Central memory CD8-positive, alpha-beta T cell (primary cell): ENCODE results near the gene TREML2.

ENCODE experiments used
- ATAC-seq: fragments of 150-1000 bp; cut with Tn5 transposase; replicated peaks from 2 replicates; pipeline ENCODE4 v1.10.0; 2022; ENCODE audit warnings: mild to moderate bottlenecking, moderate FRiP score, moderate number of reproducible peaks; ENCODE audit not compliant: poor library complexity, severe bottlenecking; ENCODE audit errors: extremely low read depth
- DNase-seq, 2 donors: peaks; one replicate each; pipeline ENCODE4 v3.0.0; 2021; ENCODE audit warnings: low spot score in 2 of 2
- H3K27ac Mint-ChIP-seq: one replicate; pipeline ENCODE4 v1.8.0; 2022; ENCODE audit warnings: low read depth, mild to moderate bottlenecking, moderate library complexity, mixed read lengths
- H3K27me3 Mint-ChIP-seq: one replicate; pipeline ENCODE4 v1.8.0; 2022; ENCODE audit warnings: mixed read lengths
- H3K36me3 Mint-ChIP-seq: one replicate; pipeline ENCODE4 v1.8.0; 2022; ENCODE audit warnings: mild to moderate bottlenecking, moderate library complexity, mixed read lengths; ENCODE audit not compliant: insufficient read depth
- H3K4me1 Mint-ChIP-seq: one replicate; pipeline ENCODE4 v1.8.0; 2022; ENCODE audit warnings: mixed read lengths
- H3K4me3 Mint-ChIP-seq: one replicate; pipeline ENCODE4 v1.8.0; 2022; ENCODE audit warnings: mild to moderate bottlenecking, moderate library complexity, mixed read lengths
- H3K9me3 Mint-ChIP-seq: one replicate; pipeline ENCODE4 v1.8.0; 2022; ENCODE audit warnings: mixed read lengths

The TREML2 gene

GRCh38 chr6:41182069-41183034, 18.6 kb downstream of the TREML2 start:
- H3K4me3 Mint-ChIP-seq: no peak overlapping the region
- DNase-seq (peak in 1 of 2 donors; percentile 26), ATAC-seq (peak; percentile 91)
- H3K27ac Mint-ChIP-seq: peak overlapping the region; percentile 5
- H3K4me1 Mint-ChIP-seq: peaks cover 28% of the 10 kb centered on the region
- no peaks in the 10 kb centered on the region for H3K27me3 Mint-ChIP-seq
- H3K9me3 Mint-ChIP-seq: no peaks in the 10 kb centered on the region
- H3K36me3 Mint-ChIP-seq: no peaks in the 10 kb centered on the region

- no peaks in the 10 kb centered on the region for H3K9me3 Mint-ChIP-seq
- ATAC-seq (no peak), DNase-seq (no peak)
- H3K27me3 Mint-ChIP-seq: no peaks in the 10 kb centered on the region
- no peaks in the 10 kb centered on the region for H3K36me3 Mint-ChIP-seq
- peaks cover 24% of the 10 kb centered on the region for H3K4me1 Mint-ChIP-seq
- H3K27ac Mint-ChIP-seq: no peak overlapping the region
- H3K4me3 Mint-ChIP-seq: no peak overlapping the region
Measured at GRCh38 chr6:41181566-41181965, 19.4 kb downstream of the TREML2 start.

GRCh38 chr6:41179163-41179562, 21.8 kb downstream of the TREML2 start:
- peaks cover 9% of the 10 kb centered on the region for H3K27me3 Mint-ChIP-seq
- no peaks in the 10 kb centered on the region for H3K9me3 Mint-ChIP-seq
- H3K4me1 Mint-ChIP-seq: peaks cover 11% of the 10 kb centered on the region
- H3K27ac Mint-ChIP-seq: no peak overlapping the region
- H3K36me3 Mint-ChIP-seq: no peaks in the 10 kb centered on the region
- DNase-seq (no peak), ATAC-seq (no peak)
- H3K4me3 Mint-ChIP-seq: no peak overlapping the region

- no peaks in the 10 kb centered on the region for H3K36me3 Mint-ChIP-seq
- peaks cover 9% of the 10 kb centered on the region for H3K27me3 Mint-ChIP-seq
- H3K27ac Mint-ChIP-seq: no peak overlapping the region
- H3K4me1 Mint-ChIP-seq: peaks cover 11% of the 10 kb centered on the region
- no peaks in the 10 kb centered on the region for H3K9me3 Mint-ChIP-seq
- ATAC-seq: no peak
- H3K4me3 Mint-ChIP-seq: no peak overlapping the region
- DNase-seq: no peak
Measured at GRCh38 chr6:41177695-41178094, 23.3 kb downstream of the TREML2 start.

- H3K9me3 Mint-ChIP-seq: no peaks in the 10 kb centered on the region
- no peaks in the 10 kb centered on the region for H3K36me3 Mint-ChIP-seq
- no peak overlapping the region for H3K27ac Mint-ChIP-seq
- DNase-seq (no peak), ATAC-seq (no peak)
- peaks cover 9% of the 10 kb centered on the region for H3K27me3 Mint-ChIP-seq
- no peak overlapping the region for H3K4me3 Mint-ChIP-seq
- peaks cover 11% of the 10 kb centered on the region for H3K4me1 Mint-ChIP-seq
Measured at GRCh38 chr6:41177287-41177686, 23.7 kb downstream of the TREML2 start.

GRCh38 chr6:41176189-41176588, 24.8 kb downstream of the TREML2 start:
- ATAC-seq: no peak
- Mint-ChIP-seq H3K4me1 (peaks cover under 1% of the 10 kb centered on the region), H3K36me3 (no peaks in the 10 kb centered on the region), H3K27me3 (peaks cover 9% of the 10 kb centered on the region), H3K9me3 (no peaks in the 10 kb centered on the region), H3K4me3 (no peak overlapping the region), H3K27ac (no peak overlapping the region)
- DNase-seq: no peak

GRCh38 chr6:41175084-41175483, 25.9 kb downstream of the TREML2 start:
- Mint-ChIP-seq H3K36me3 (no peaks in the 10 kb centered on the region), H3K27me3 (peaks cover 9% of the 10 kb centered on the region), H3K27ac (no peak overlapping the region), H3K9me3 (no peaks in the 10 kb centered on the region), H3K4me3 (no peak overlapping the region), H3K4me1 (peaks cover 5% of the 10 kb centered on the region)
- DNase-seq (no peak), ATAC-seq (no peak)

- DNase-seq: no peak
- H3K36me3 Mint-ChIP-seq: no peaks in the 10 kb centered on the region
- H3K4me3 Mint-ChIP-seq: no peak overlapping the region
- no peak overlapping the region for H3K27ac Mint-ChIP-seq
- H3K27me3 Mint-ChIP-seq: peaks cover 9% of the 10 kb centered on the region
- no peaks in the 10 kb centered on the region for H3K9me3 Mint-ChIP-seq
- ATAC-seq: no peak
- H3K4me1 Mint-ChIP-seq: peaks cover 5% of the 10 kb centered on the region
Measured at GRCh38 chr6:41174610-41175009, 26.3 kb downstream of the TREML2 start.

GRCh38 chr6:41171908-41172307, 29.0 kb downstream of the TREML2 start:
- Mint-ChIP-seq H3K9me3 (no peaks in the 10 kb centered on the region), H3K27ac (no peak overlapping the region), H3K4me3 (no peak overlapping the region), H3K27me3 (peaks cover 20% of the 10 kb centered on the region), H3K36me3 (no peaks in the 10 kb centered on the region), H3K4me1 (peaks cover 5% of the 10 kb centered on the region)
- DNase-seq (no peak), ATAC-seq (no peak)

- peaks cover 12% of the 10 kb centered on the region for H3K27me3 Mint-ChIP-seq
- H3K9me3 Mint-ChIP-seq: no peaks in the 10 kb centered on the region
- ATAC-seq: no peak
- no peak for DNase-seq
- H3K4me1 Mint-ChIP-seq: peaks cover 5% of the 10 kb centered on the region
- H3K27ac Mint-ChIP-seq: no peak overlapping the region
- no peaks in the 10 kb centered on the region for H3K36me3 Mint-ChIP-seq
- H3K4me3 Mint-ChIP-seq: no peak overlapping the region
Measured at GRCh38 chr6:41170547-41171160, 30.3 kb downstream of the TREML2 start.

GRCh38 chr6:41167173-41167963, 33.6 kb downstream of the TREML2 start:
- ATAC-seq (no peak), DNase-seq (peak in 1 of 2 donors; percentile 4)
- H3K4me3 Mint-ChIP-seq: no peak overlapping the region
- H3K4me1 Mint-ChIP-seq: peaks cover 5% of the 10 kb centered on the region
- H3K36me3 Mint-ChIP-seq: no peaks in the 10 kb centered on the region
- H3K27me3 Mint-ChIP-seq: peaks cover 17% of the 10 kb centered on the region
- H3K27ac Mint-ChIP-seq: no peak overlapping the region
- no peaks in the 10 kb centered on the region for H3K9me3 Mint-ChIP-seq

GRCh38 chr6:41164551-41165120, 36.3 kb downstream of the TREML2 start:
- H3K27ac Mint-ChIP-seq: no peak overlapping the region
- no peaks in the 10 kb centered on the region for H3K4me1 Mint-ChIP-seq
- peaks cover 27% of the 10 kb centered on the region for H3K27me3 Mint-ChIP-seq
- no peak overlapping the region for H3K4me3 Mint-ChIP-seq
- DNase-seq (no peak), ATAC-seq (no peak)
- no peaks in the 10 kb centered on the region for H3K36me3 Mint-ChIP-seq
- no peaks in the 10 kb centered on the region for H3K9me3 Mint-ChIP-seq
